ENCODE data around the gene TMEM184A. TPM values are rescaled to one million over a fixed set of nuclear protein-coding genes. Genes with fewer than 3 reads are reported as not detected.
A peak's percentile ranks its signal among the peaks of the same experiment; 100 is the strongest.

The TMEM184A gene
- total and polyA plus RNA-seq, 2 of the 4 experiments (the other 2 are of a cell fraction) = 0.36 to 1.9 TPM

DNA sequence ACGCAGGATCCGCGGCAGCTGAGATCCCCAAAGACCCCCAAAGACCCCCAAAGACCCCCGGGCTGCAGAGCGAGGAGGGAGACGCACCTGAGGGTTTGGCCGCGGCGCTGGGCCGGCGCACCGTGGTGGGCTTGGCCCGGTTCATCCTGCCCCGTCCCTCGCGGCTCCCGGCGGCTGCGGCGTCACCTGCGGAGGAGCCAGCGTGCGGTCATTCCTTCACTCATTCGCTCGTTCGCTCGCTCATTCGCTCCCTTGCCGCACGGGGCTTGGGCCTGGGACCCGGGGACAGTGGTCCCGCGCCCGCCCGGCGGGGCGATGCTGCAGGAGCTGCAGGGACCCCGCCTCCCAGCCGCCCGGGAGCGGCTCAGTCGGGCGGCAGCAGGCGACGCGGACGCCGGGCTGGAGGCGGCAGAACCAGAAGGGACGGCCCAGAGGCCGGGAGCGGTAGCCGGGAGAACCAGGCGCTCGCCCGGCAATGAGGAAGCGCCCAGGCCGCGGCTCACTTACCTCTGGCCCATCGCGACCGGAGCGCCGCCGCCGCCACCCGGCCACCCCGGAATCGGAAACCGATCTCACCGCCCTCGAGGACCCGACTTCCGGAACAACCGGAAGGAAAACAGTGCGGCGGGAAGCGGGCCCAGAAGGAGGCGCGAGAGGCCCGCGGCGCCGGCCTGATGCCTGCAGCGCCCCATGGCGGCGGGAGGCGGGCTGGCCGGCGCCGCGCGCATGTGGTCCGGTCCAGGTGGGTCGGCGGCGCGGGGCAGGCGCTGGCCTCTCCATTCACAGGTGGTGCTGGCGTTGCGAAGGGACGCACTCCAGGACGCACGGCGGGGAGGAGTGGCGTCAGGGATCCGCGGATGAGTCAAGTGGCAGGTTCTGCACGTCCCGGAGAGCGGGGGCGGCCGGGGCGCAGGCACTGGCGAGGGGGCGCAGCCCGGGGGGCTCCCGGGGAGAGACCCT, 51.9 kb downstream of the TMEM184A start, which contains the start of gene INTS1 (continued):
- TF ChIP-seq, protein P1, sequence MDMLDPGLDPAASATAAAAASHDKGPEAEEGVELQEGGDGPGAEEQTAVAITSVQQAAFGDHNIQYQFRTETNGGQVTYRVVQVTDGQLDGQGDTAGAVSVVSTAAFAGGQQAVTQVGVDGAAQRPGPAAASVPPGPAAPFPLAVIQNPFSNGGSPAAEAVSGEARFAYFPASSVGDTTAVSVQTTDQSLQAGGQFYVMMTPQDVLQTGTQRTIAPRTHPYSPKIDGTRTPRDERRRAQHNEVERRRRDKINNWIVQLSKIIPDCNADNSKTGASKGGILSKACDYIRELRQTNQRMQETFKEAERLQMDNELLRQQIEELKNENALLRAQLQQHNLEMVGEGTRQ (IDR thresholded peaks at IDR 0.05; ENCODE audit: low read depth, low read length) = no peak
- peak; percentile 49 for TF ChIP-seq SMC3 (IDR thresholded peaks at IDR 0.05; ENCODE audit: low read depth, low read length)
- TF ChIP-seq RCOR1 (IDR thresholded peaks at IDR 0.05; ENCODE audit: insufficient replicate concordance, low read length) = no peak
- no peak for TF ChIP-seq CEBPB (IDR thresholded peaks at IDR 0.05; ENCODE audit: low read depth, low read length)
- TF ChIP-seq, protein P2, sequence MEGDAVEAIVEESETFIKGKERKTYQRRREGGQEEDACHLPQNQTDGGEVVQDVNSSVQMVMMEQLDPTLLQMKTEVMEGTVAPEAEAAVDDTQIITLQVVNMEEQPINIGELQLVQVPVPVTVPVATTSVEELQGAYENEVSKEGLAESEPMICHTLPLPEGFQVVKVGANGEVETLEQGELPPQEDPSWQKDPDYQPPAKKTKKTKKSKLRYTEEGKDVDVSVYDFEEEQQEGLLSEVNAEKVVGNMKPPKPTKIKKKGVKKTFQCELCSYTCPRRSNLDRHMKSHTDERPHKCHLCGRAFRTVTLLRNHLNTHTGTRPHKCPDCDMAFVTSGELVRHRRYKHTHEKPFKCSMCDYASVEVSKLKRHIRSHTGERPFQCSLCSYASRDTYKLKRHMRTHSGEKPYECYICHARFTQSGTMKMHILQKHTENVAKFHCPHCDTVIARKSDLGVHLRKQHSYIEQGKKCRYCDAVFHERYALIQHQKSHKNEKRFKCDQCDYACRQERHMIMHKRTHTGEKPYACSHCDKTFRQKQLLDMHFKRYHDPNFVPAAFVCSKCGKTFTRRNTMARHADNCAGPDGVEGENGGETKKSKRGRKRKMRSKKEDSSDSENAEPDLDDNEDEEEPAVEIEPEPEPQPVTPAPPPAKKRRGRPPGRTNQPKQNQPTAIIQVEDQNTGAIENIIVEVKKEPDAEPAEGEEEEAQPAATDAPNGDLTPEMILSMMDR (conservative IDR thresholded peaks at IDR 0.05; ENCODE audit: low read depth, low read length) = peak; percentile 99
